A549 (cell line): ENCODE measurements around the gene VDAC2. TPM values are rescaled to one million over a fixed set of nuclear protein-coding genes. Genes with fewer than 3 reads are reported as not detected.

Experiments
- ATAC-seq, 2 experiments: fragments of 200-7000 bp in 1 of 2; fragments of >200 bp in 1 of 2; cut with Nextera tagmentation in 1 of 2; cut with Tn5 transposase in 1 of 2; 3 replicates each; pipeline versions ENCODE4 v1.8.0 to v1.9.1; 2018 to 2020; ENCODE audit warnings: mild to moderate bottlenecking in 1 of 2, moderate library complexity in 1 of 2
- CTCF ChIA-PET: fragments of 300-600 bp; sonication (Branson Sonifier 250); formaldehyde crosslinking; extraction: SDS; loops from one replicate; lab custom pipeline; 2021; ENCODE audit warnings: antibody characterized with exemption, inconsistent platforms; lab: Yijun Ruan, JAX
- POLR2A ChIA-PET: fragments of 350-600 bp; formaldehyde crosslinking; extraction: SDS; loops from one replicate; lab custom pipeline; 2021; ENCODE audit warnings: antibody characterized with exemption, inconsistent platforms; lab: Yijun Ruan, JAX
- DNase-seq, 2 experiments: peaks; one replicate each; pipeline versions ENCODE4 v3.0.0 to v3.0.0-alpha.2; 2011 to 2016; ENCODE audit warnings: low read depth in 1 of 2, low spot score in 1 of 2
- FAIRE-seq: peaks from 2 replicates; lab custom pipeline; 2011; peaks lifted over from hg19 to GRCh38; lab: Jason Lieb, UNC
- H3K27ac ChIP-seq, 2 experiments: fragments of >200 bp; sonication (Bioruptor Twin); formaldehyde crosslinking; 3 replicates each; pipeline ENCODE4 v1.5.1; 2016 to 2017
- H3K4me1 ChIP-seq: fragments of >200 bp; sonication (Bioruptor Twin); formaldehyde crosslinking; 3 replicates; pipeline ENCODE4 v1.6.1; 2016
- H3K4me2 ChIP-seq: fragments of >200 bp; sonication (Bioruptor Twin); formaldehyde crosslinking; 3 replicates; pipeline ENCODE4 v1.6.1; 2016
- H3K4me3 ChIP-seq: fragments of >200 bp; sonication (Bioruptor Twin); formaldehyde crosslinking; 3 replicates; pipeline ENCODE4 v1.5.1; 2016
- H3K9me3 ChIP-seq: fragments of >200 bp; sonication (Bioruptor Twin); formaldehyde crosslinking; 3 replicates; pipeline ENCODE4 v1.6.1; 2016
- BHLHE40 ChIP-seq: IDR thresholded peaks from 2 replicates; pipeline ENCODE4 v1.6.1; 2012; ENCODE audit warnings: low read depth, low read length, inconsistent platforms
- CEBPB ChIP-seq, 2 experiments: fragments of >200 bp in 1 of 2; sonication (Bioruptor Twin) in 1 of 2; formaldehyde crosslinking in 1 of 2; IDR thresholded peaks; 2 replicates each; pipeline ENCODE4 v1.6.1; 2012 to 2016
- CHD4 ChIP-seq: fragments of 200-600 bp; sonication (generic); IDR thresholded peaks from 2 replicates; pipeline ENCODE4 v1.6.1; 2016; ENCODE audit warnings: antibody characterized with exemption, mild to moderate bottlenecking, borderline replicate concordance
- E2F6 ChIP-seq: IDR thresholded peaks from 2 replicates; pipeline ENCODE4 v1.6.1; 2012; ENCODE audit warnings: low read depth, borderline replicate concordance
- EHF ChIP-seq: fragments of 250-450 bp; sonication (Bioruptor Pico); IDR thresholded peaks from 2 replicates; pipeline ENCODE4 v1.5.0; 2020; ENCODE audit warnings: mild to moderate bottlenecking
- ESRRA ChIP-seq: fragments of 150-350 bp; IDR thresholded peaks from 2 replicates; pipeline ENCODE4 v1.6.1; 2014; ENCODE audit warnings: mild to moderate bottlenecking, low read length, borderline replicate concordance
- FOSB ChIP-seq: fragments of 250-450 bp; sonication (Bioruptor Pico); IDR thresholded peaks from 2 replicates; pipeline ENCODE4 v1.5.0; 2020; ENCODE audit warnings: mild to moderate bottlenecking, moderate library complexity
- FOSL2 ChIP-seq, 2 experiments: fragments of 450-650 bp in 1 of 2; fragments of >200 bp in 1 of 2; sonication (Bioruptor Twin) in 1 of 2; formaldehyde crosslinking; IDR thresholded peaks; 2 replicates each; pipeline versions ENCODE4 v1.5.0 to v1.6.1; 2016 to 2020; ENCODE audit warnings: mild to moderate bottlenecking in 1 of 2, moderate library complexity in 1 of 2
- HDAC2 ChIP-seq: fragments of 200-600 bp; sonication (generic); IDR thresholded peaks from 2 replicates; pipeline ENCODE4 v1.6.1; 2016
- HEYL ChIP-seq: fragments of 250-450 bp; sonication (Bioruptor Pico); IDR thresholded peaks from 2 replicates; pipeline ENCODE4 v1.8.0; 2021; ENCODE audit warnings: mild to moderate bottlenecking, moderate library complexity
- HOXA7 ChIP-seq: fragments of 250-450 bp; sonication (Bioruptor Pico); IDR thresholded peaks from 2 replicates; pipeline ENCODE4 v1.5.0; 2020; ENCODE audit warnings: mild to moderate bottlenecking, moderate library complexity
- HOXB13 ChIP-seq: fragments of 250-450 bp; sonication (Bioruptor Pico); IDR thresholded peaks from 2 replicates; pipeline ENCODE4 v1.5.0; 2020; ENCODE audit warnings: low read depth, mild to moderate bottlenecking, moderate library complexity
- HOXB5 ChIP-seq: fragments of 250-450 bp; sonication (Bioruptor Pico); IDR thresholded peaks from 2 replicates; pipeline ENCODE4 v1.5.0; 2020; ENCODE audit warnings: mild to moderate bottlenecking, moderate library complexity
- MAFK ChIP-seq: fragments of 450-650 bp; IDR thresholded peaks from 2 replicates; pipeline ENCODE4 v1.6.1; 2014; ENCODE audit not compliant: partially characterized antibody
- MAZ ChIP-seq: fragments of 150-350 bp; IDR thresholded peaks from 2 replicates; pipeline ENCODE4 v1.6.1; 2014; ENCODE audit warnings: antibody characterized with exemption, low read depth, low read length, borderline replicate concordance
- NPAS2 ChIP-seq: fragments of 250-450 bp; sonication (Bioruptor Pico); IDR thresholded peaks from 2 replicates; pipeline ENCODE4 v1.8.0; 2022; ENCODE audit warnings: mild to moderate bottlenecking, moderate library complexity, borderline replicate concordance
- PBX3 ChIP-seq: IDR thresholded peaks from 2 replicates; pipeline ENCODE4 v1.6.1; 2012
- POLR2AphosphoS2 ChIP-seq: conservative IDR thresholded peaks from 2 replicates; pipeline ENCODE4 v1.6.1; 2012; ENCODE audit warnings: low read length, improper control_type of control experiment, inconsistent platforms
- RAD21 ChIP-seq, 2 experiments: fragments of >200 bp in 1 of 2; sonication (Bioruptor Twin) in 1 of 2; formaldehyde crosslinking in 1 of 2; IDR thresholded peaks in 1 of 2; conservative IDR thresholded peaks in 1 of 2; 2 replicates in 1 of 2; 3 replicates in 1 of 2; pipeline ENCODE4 v1.6.1; 2012 to 2018; ENCODE audit warnings: inconsistent platforms in 1 of 2
- RCOR1 ChIP-seq: fragments of 150-350 bp; IDR thresholded peaks from 2 replicates; pipeline ENCODE4 v1.6.1; 2014; ENCODE audit warnings: antibody characterized with exemption, low read length, low read depth
- RNF2 ChIP-seq: fragments of 200-600 bp; sonication (generic); IDR thresholded peaks from 2 replicates; pipeline ENCODE4 v1.6.1; 2016; ENCODE audit warnings: low read depth, mild to moderate bottlenecking, antibody characterized with exemption, moderate library complexity, borderline replicate concordance
- TP53 ChIP-seq: fragments of 250-450 bp; sonication (Bioruptor Pico); IDR thresholded peaks from 2 replicates; pipeline ENCODE4 v1.5.0; 2021; ENCODE audit warnings: mild to moderate bottlenecking, moderate library complexity
- ZC3H11A ChIP-seq: fragments of 450-650 bp; IDR thresholded peaks from 2 replicates; pipeline ENCODE4 v1.6.1; 2014; ENCODE audit warnings: antibody characterized with exemption, mild to moderate bottlenecking
- ZSCAN20 ChIP-seq: fragments of 250-450 bp; sonication (Bioruptor Pico); IDR thresholded peaks from 2 replicates; pipeline ENCODE4 v1.8.0; 2022; ENCODE audit warnings: mild to moderate bottlenecking, moderate library complexity
- WGBS: methylation state at CpG from one replicate; pipeline ENCODE4 v1.1.6; 2017; ENCODE audit errors: missing lambda C conversion rate; 5-methylcytosine and 5-hydroxymethylcytosine counted together
- polyA plus RNA-seq, 4 experiments: library from polyadenylated mRNA; depleted of rRNA in 3 of 4; stranded (reverse); fragments of >200 nt; fragmentation: RNase III in 1 of 4; extraction: RNeasy Plus Mini Kit Qiagen cat#74134 plus additional on column Dnase treatment in 1 of 4; gene quantifications; 2 replicates in 3 of 4; 3 replicates in 1 of 4; pipeline ENCODE4 v1.2.3, GENCODE V29; 2011 to 2017
- TF ChIP-seq, protein P1 (sequence below): fragments of 250-450 bp; sonication (Bioruptor Pico); IDR thresholded peaks from 2 replicates; pipeline ENCODE4 v1.5.0; 2021; ENCODE audit warnings: mild to moderate bottlenecking, moderate library complexity, borderline replicate concordance
- TF ChIP-seq, protein P2 (sequence below): fragments of >200 bp; sonication (Bioruptor Twin); formaldehyde crosslinking; IDR thresholded peaks from 3 replicates; pipeline ENCODE4 v1.5.1; 2016

The VDAC2 gene
- polyA plus RNA-seq, 2 of the 4 experiments (the other 2 are of a cell fraction), result 273 to 285 TPM

DNA sequence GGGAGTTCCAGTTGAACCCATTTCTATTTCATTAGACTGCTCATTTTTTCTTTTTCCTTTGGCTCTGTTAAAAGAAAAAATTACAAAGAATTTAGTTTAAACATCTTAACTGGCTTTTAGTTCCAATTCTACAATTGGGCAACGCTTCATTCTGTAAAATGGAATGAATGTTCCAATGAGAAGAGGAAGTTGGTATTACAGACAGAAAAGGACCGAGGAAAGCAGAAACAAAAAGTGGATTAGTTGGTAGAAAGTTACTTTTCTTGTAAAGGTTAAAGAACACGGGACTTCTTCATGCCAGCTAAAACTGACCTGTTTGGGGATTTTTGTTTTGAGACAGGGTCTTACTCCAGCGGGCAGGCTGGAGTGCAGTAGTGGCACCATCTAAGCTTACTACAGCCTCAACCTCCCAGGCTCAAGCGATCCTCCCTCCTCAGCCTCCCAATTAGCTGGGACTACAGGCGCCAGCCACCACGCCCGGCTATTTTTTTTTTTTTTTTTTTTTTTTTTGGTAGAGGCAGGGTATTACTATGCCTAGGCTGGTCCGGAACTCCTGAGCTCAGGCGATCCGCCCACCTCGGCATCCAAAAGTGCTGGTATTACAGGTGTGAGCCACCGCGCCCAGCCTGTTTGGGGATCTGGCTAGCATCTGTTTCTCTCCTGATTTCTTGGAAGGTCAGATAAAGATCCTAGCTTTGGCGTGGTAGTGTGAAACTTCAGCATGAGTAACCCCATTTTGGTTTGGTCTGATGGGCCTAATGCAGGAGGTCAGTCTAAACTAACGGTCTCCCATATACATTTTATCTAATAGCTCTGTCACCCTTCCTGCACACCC, 1.3 kb upstream of the VDAC2 start (continued):
- TF ChIP-seq HEYL (CRISPR knock-in tag) (peak; percentile 93), E2F6 (no peak), CEBPB (IDR thresholded peaks at IDR 0.05) (no peak), RNF2 (no peak), ZSCAN20 (CRISPR knock-in tag) (peak; percentile 91), PBX3 (no peak), MAFK (no peak), BHLHE40 (no peak)
- TF ChIP-seq, protein P1, sequence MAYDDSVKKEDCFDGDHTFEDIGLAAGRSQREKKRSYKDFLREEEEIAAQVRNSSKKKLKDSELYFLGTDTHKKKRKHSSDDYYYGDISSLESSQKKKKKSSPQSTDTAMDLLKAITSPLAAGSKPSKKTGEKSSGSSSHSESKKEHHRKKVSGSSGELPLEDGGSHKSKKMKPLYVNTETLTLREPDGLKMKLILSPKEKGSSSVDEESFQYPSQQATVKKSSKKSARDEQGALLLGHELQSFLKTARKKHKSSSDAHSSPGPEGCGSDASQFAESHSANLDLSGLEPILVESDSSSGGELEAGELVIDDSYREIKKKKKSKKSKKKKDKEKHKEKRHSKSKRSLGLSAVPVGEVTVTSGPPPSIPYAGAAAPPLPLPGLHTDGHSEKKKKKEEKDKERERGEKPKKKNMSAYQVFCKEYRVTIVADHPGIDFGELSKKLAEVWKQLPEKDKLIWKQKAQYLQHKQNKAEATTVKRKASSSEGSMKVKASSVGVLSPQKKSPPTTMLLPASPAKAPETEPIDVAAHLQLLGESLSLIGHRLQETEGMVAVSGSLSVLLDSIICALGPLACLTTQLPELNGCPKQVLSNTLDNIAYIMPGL, result peak; percentile 66; the same call in 1 of the 2 replicates

GRCh38 chr10:75209921-75210281, 695 bp upstream of the VDAC2 start:
- peak overlapping the region; percentile 81 for H3K4me2 ChIP-seq
- peak overlapping the region; percentile 99 for H3K27ac ChIP-seq
- DNase-seq (peak in 1 of 2 experiments; percentile 79), FAIRE-seq (no peak), ATAC-seq (peak; percentile 74 to 76)
- H3K9me3 ChIP-seq, result no peaks in the 10 kb centered on the region
- H3K4me3 ChIP-seq, result peak overlapping the region; percentile 83
- CTCF ChIA-PET, result interaction anchor here (0.6 to 8.6 kb wide), 7 partner anchors 9 to 25 kb away, joined by 3 to 119 read pairs (median 6); partner anchors contain the start of gene COMTD1
- WGBS, result 3% methylated on average over 14 of the region's 19 CpGs
- POLR2A ChIA-PET, result interaction anchor here (0.7 to 3.3 kb wide), 13 partner anchors 10 to 98 kb away, joined by 4 to 53 read pairs (median 12); partner anchors contain the start of genes COMTD1 and SAMD8
- H3K4me1 ChIP-seq, result peaks cover 55% of the 10 kb centered on the region
- TF ChIP-seq, protein P1, result no peak
- TF ChIP-seq TP53 (CRISPR knock-in tag) (peak; percentile 6; the same call in 1 of the 2 replicates), ESRRA (no peak), CHD4 (no peak), HOXA7 (no peak; the same call in 1 of the 2 replicates), MAZ (no peak), HOXB5 (CRISPR knock-in tag) (no peak; the same call in 1 of the 2 replicates), FOSB (CRISPR knock-in tag) (peak; percentile 59; the same call in 1 of the 2 replicates), POLR2AphosphoS2 (no peak), RAD21 (conservative IDR thresholded peaks at IDR 0.05 in 1 of 2, IDR thresholded peaks at IDR 0.05 in 1 of 2) (0 out of 5 replicates have a peak, but pooled peaks of 1 of the 2 experiments have one; percentile 9), HEYL (CRISPR knock-in tag) (no peak), NPAS2 (CRISPR knock-in tag) (no peak), CEBPB (IDR thresholded peaks at IDR 0.05) (no peak), ZSCAN20 (CRISPR knock-in tag) (no peak), ZC3H11A (0 out of 2 replicates have a peak, but pooled peaks have one; percentile 7), EHF (CRISPR knock-in tag) (no peak; the same call in 1 of the 2 replicates), HOXB13 (CRISPR knock-in tag) (peak; percentile 96; the same call in 1 of the 2 replicates), PBX3 (no peak), MAFK (peak; percentile 68), HDAC2 (no peak), RCOR1 (no peak), FOSL2 (IDR thresholded peaks at IDR 0.05) (no peak), FOSL2 (CRISPR knock-in tag; IDR thresholded peaks at IDR 0.05) (0 out of 2 replicates have a peak, but pooled peaks have one; percentile 2)
- TF ChIP-seq, protein P2, sequence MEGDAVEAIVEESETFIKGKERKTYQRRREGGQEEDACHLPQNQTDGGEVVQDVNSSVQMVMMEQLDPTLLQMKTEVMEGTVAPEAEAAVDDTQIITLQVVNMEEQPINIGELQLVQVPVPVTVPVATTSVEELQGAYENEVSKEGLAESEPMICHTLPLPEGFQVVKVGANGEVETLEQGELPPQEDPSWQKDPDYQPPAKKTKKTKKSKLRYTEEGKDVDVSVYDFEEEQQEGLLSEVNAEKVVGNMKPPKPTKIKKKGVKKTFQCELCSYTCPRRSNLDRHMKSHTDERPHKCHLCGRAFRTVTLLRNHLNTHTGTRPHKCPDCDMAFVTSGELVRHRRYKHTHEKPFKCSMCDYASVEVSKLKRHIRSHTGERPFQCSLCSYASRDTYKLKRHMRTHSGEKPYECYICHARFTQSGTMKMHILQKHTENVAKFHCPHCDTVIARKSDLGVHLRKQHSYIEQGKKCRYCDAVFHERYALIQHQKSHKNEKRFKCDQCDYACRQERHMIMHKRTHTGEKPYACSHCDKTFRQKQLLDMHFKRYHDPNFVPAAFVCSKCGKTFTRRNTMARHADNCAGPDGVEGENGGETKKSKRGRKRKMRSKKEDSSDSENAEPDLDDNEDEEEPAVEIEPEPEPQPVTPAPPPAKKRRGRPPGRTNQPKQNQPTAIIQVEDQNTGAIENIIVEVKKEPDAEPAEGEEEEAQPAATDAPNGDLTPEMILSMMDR, result no peak
